Right renal pelvis (tissue), 4 donors: ENCODE measurements around the gene XRCC1. TPM values are rescaled to one million over a fixed set of nuclear protein-coding genes. Genes with fewer than 3 reads are reported as not detected.

Experiments used
- DNase-seq, 4 donors: peaks; one replicate each; pipeline ENCODE4 v3.0.0-alpha.2; 2013; ENCODE audit warnings: low read depth in 4 of 4, low spot score in 3 of 4, missing footprints in 1 of 4
- polyA plus RNA-seq, 4 donors: library from polyadenylated mRNA; unstranded; fragments of 120-200 nt; gene quantifications; one replicate each; pipeline ENCODE4 v1.2.1, GENCODE V29; 2013; ENCODE audit not compliant: insufficient read length in 4 of 4

The XRCC1 gene
- polyA plus RNA-seq, 4 donors, result 56.7 to 71.0 (median 66.6) TPM

- no peak for DNase-seq
Measured at GRCh38 chr19:43495082-43495481, 80.2 kb downstream of the XRCC1 start.

Other genes starting within 250 kb of the XRCC1 start
- under 1 TPM in 2 of 4 donors, not detected in 2; 0.35 to 0.39 TPM for gene CD177, start 221.8 kb downstream of the XRCC1 start, polyA plus RNA-seq
- under 1 TPM in 1 of 4 donors, not detected in 3; 0.06 TPM for gene TEX101, start 160.6 kb downstream of the XRCC1 start, polyA plus RNA-seq
- 1 to 10 TPM; 1.6 to 5.5 (median 2.5) TPM for gene LYPD3, start 109.9 kb downstream of the XRCC1 start, polyA plus RNA-seq
- gene PHLDB3, start 70.8 kb downstream of the XRCC1 start, polyA plus RNA-seq, result 10 to 100 TPM in 1 of 4 donors, 1 to 10 TPM in 3; 5.7 to 13.7 (median 8.8) TPM
- gene ETHE1, start 48.3 kb downstream of the XRCC1 start, polyA plus RNA-seq, result 10 to 100 TPM; 27.5 to 31.1 (median 28.1) TPM
- gene ZNF575, start 42.3 kb downstream of the XRCC1 start, polyA plus RNA-seq, result 1 to 10 TPM; 1.9 to 2.6 (median 2.0) TPM
- gene PINLYP, start 274 bp upstream of the XRCC1 start, polyA plus RNA-seq, result 10 to 100 TPM; 17.4 to 19.4 (median 18.7) TPM
- 10 to 100 TPM; 12.1 to 16.4 (median 13.2) TPM for gene IRGQ, start 20.6 kb upstream of the XRCC1 start, polyA plus RNA-seq
- gene ZNF576, start 21.1 kb upstream of the XRCC1 start, polyA plus RNA-seq, result 10 to 100 TPM; 10.9 to 16.7 (median 11.6) TPM
- 1 to 10 TPM in 1 of 4 donors, under 1 TPM in 3; 0.61 to 1.2 (median 0.72) TPM for gene SRRM5, start 36.6 kb upstream of the XRCC1 start, polyA plus RNA-seq
- gene ZNF428, start 44.1 kb upstream of the XRCC1 start, polyA plus RNA-seq, result 100 to 1,000 TPM in 1 of 4 donors, 10 to 100 TPM in 3; 76.5 to 141 (median 91.1) TPM
- 10 to 100 TPM; 44.9 to 65.8 (median 49.0) TPM for gene CADM4, start 64.3 kb upstream of the XRCC1 start, polyA plus RNA-seq
- gene PLAUR, start 94.6 kb upstream of the XRCC1 start, polyA plus RNA-seq, result 1 to 10 TPM; 6.3 to 9.5 (median 8.5) TPM
- not detected for gene IRGC, start 140.5 kb upstream of the XRCC1 start, polyA plus RNA-seq
- gene SMG9, start 179.4 kb upstream of the XRCC1 start, polyA plus RNA-seq, result 10 to 100 TPM; 42.7 to 55.7 (median 48.0) TPM
- gene KCNN4, start 205.4 kb upstream of the XRCC1 start, polyA plus RNA-seq, result 1 to 10 TPM; 1.4 to 3.8 (median 1.6) TPM
- under 1 TPM; 0.14 to 0.37 (median 0.31) TPM for gene LYPD5, start 226.9 kb upstream of the XRCC1 start, polyA plus RNA-seq